Skin epidermis (tissue), 12 donors: ENCODE measurements around the gene F2RL2.

Experiments used
- H3K27ac ChIP-seq, 21 experiments: fragments of 200-600 bp; sonication (generic) in 11 of 21; one replicate each; pipeline ENCODE4 v1.5.0; 2020; ENCODE audit warnings: mild to moderate bottlenecking in 3 of 21, inconsistent platforms in 2 of 21, moderate library complexity in 2 of 21
- H3K4me3 ChIP-seq, 7 experiments: fragments of 200-600 bp; sonication (generic) in 2 of 7; one replicate each; pipeline ENCODE4 v1.5.0; 2020; ENCODE audit warnings: inconsistent platforms in 2 of 7, mild to moderate bottlenecking in 2 of 7, moderate library complexity in 1 of 7

The F2RL2 gene

GRCh38 chr5:76591366-76591765 lies 31.8 kb downstream of the F2RL2 start:
- Histone ChIP-seq H3K4me3 (no peak overlapping the region), H3K27ac (no peak overlapping the region)

GRCh38 chr5:76590027-76590426 lies 33.2 kb downstream of the F2RL2 start:
- no peak overlapping the region for H3K27ac ChIP-seq
- no peak overlapping the region for H3K4me3 ChIP-seq

DNA sequence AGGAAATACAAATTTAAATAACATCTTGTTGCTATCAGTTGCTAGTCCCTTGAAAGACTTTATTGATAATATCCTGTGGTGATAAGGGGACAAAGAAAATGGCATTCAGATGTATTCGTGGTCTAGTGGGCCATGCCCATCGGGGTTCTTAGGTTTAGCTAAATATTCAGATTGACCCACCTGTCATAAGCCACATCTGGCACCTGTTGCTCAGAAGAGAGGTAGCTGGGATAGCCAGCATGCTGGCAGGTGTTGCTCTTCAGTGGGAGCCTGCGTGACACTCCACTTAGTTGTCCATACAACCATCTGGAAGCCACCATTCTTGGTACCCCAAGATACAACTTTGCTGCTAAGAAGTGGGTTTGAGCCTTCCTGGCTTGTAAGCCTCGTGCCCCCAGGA lies 36.7 kb downstream of the F2RL2 start:
- H3K4me3 ChIP-seq: no peak overlapping the region

GRCh38 chr5:76585783-76586217 lies 37.4 kb downstream of the F2RL2 start:
- Histone ChIP-seq H3K4me3 (no peak overlapping the region), H3K27ac (no peak overlapping the region)

More for the DNA sequence above, 36.7 kb downstream of the F2RL2 start:
- H3K27ac ChIP-seq: no peak overlapping the region

DNA sequence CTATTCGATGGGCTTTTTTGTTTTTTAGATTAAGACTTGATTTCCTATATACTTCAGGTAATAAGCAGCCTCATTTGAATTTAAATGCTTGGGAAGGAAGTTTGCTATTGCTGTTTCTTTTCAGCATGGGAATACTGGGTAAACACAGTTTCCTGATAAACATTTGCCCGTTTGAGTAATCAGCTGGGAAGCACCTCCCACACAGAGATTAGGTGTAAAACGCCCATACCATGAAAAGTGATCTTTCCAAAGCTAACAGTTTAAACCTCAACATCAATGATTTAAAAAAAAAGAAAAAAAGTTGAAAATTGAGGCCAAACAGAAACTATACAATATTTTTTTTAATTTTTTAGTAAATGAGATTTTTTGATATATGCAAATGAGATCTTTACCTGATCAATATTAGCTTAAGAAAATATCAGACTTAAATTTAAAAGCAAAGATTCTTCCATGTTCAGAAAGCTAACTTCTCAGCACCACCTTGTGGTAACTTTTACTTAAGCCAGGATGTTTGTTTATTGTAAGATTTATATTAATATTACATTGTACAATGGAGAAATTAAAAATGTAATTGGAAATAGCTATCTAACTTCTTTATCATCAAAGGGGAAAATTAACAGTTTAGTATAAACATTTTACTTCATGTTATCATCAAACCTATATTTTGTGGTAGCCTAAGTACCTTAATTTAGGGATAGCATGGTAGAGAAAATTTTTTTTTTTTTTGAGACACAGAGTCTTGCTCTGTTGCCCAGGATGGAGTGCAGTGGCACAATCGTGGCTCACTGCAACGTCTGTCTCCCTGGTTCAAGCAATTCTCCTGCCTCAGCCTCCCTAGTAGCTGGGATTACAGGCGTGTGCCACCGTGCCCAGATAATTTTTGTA lies 39.8 kb downstream of the F2RL2 start:
- no peak overlapping the region for H3K27ac ChIP-seq
- no peak overlapping the region for H3K4me3 ChIP-seq

GRCh38 chr5:76582230-76583162 lies 40.7 kb downstream of the F2RL2 start:
- H3K4me3 ChIP-seq: no peak overlapping the region
- H3K27ac ChIP-seq: no peak overlapping the region

- Histone ChIP-seq H3K27ac (no peak overlapping the region), H3K4me3 (no peak overlapping the region)
Observed at GRCh38 chr5:76580981-76581380, 42.2 kb downstream of the F2RL2 start.

GRCh38 chr5:76579166-76579937 lies 43.9 kb downstream of the F2RL2 start:
- no peak overlapping the region for H3K4me3 ChIP-seq

GRCh38 chr5:76576996-76577395 lies 46.2 kb downstream of the F2RL2 start:
- H3K27ac ChIP-seq: no peak overlapping the region
- no peak overlapping the region for H3K4me3 ChIP-seq

More at GRCh38 chr5:76579166-76579937, 43.9 kb downstream of the F2RL2 start:
- H3K27ac ChIP-seq: no peak overlapping the region

- Histone ChIP-seq H3K27ac (no peak overlapping the region), H3K4me3 (no peak overlapping the region)
Observed at GRCh38 chr5:76576450-76576849, 46.8 kb downstream of the F2RL2 start.

DNA sequence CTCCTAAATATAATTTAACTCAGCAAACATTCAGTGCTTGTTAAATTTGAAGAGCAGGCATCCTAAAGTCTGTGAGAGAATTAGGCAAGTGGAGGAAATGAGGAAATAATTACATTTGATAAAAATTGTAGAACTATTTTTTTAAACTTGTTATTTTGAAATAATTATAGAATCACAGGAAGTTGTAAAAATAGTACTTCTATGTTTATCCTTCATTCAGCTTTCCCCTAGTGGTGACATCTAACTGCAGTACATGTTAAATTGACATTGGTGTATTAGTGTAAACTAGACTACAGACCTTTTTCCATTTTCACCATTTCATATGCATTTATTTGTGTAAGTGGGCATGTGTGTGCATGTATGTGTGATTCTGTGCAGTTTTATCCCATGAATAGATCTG lies 51.6 kb downstream of the F2RL2 start:
- no peak overlapping the region for H3K27ac ChIP-seq
- no peak overlapping the region for H3K4me3 ChIP-seq

DNA sequence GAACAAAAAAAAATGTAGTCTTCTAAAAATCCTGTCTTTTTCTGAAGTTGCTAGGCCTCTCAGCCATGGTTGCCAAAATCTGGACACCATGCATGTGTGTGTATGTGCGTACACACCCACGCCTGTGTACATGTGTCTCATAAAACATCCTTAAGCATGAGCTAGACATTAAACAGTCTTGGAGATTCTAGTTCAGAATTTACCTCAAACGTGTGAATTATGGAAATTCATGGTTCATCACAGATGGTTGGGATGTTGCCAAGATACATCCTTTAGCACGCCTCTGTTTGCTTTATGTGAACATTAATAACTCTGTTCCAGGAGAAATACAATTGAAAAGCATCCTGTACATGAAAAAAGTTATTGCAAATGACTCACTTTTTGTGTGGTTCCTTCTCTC lies 53.0 kb downstream of the F2RL2 start:
- H3K27ac ChIP-seq: no peak overlapping the region
- no peak overlapping the region for H3K4me3 ChIP-seq
